Activated CD4-positive, CD25-positive, alpha-beta regulatory T cell (primary cell): ENCODE measurements around the gene PPP2R2B.
"Not testable (repeated sequence)": the region's sequence is repeated elsewhere in the genome, so short reads cannot be mapped to it uniquely, and the experiment has no call there.

Experiments used
- DNase-seq, 4 experiments: peaks; one replicate each; lab custom pipeline; 2025; lab: John Stamatoyannopoulos, UW

Gene PPP2R2B

GRCh38 chr5:146652547-146652946 is 226.0 kb downstream of the PPP2R2B start:
- DNase-seq = no peak

- DNase-seq = no peak
Measured at GRCh38 chr5:146647656-146648199, 230.8 kb downstream of the PPP2R2B start.

DNA sequence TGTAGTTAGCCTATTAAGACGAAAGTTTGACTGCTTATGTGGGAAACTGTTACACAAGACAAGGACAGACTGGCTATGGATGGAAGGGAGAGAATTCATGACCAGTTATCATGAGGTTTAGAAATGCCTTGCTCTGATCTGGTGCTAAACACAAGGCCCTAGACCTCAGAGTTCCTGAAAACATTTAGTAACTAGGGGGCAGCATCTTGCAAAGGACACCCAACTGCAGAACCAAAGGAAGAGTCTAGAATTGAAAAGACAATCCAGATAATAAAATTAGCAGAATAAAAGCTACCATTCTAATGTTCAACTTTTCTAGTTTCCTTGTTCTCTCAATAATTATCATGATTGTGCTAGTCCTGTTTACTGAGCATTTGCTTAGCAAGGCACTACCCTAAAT is 232.1 kb downstream of the PPP2R2B start:
- DNase-seq = no peak

GRCh38 chr5:146645342-146645741 is 233.2 kb downstream of the PPP2R2B start:
- no peak for DNase-seq

DNA sequence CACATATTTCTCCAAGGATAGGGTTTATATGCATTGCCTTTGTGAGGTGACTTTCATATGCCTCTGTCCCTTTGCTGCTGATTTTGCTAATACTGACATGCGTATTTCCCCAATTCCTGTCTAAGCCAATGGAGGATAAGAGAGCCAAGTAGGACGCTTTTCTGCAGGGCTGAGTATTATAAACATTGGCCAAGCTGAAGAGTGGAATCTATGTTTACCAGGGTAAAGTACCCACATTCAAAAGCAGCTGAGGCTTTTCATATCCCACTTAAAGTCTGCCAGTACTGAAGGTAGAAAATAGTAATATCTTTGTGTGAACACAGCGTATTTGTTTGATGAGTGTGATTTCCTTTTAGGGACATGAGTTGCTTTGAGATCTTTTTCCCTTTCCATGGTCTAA is 233.7 kb downstream of the PPP2R2B start:
- no peak for DNase-seq

GRCh38 chr5:146643776-146644175 is 234.8 kb downstream of the PPP2R2B start:
- no peak for DNase-seq

DNA sequence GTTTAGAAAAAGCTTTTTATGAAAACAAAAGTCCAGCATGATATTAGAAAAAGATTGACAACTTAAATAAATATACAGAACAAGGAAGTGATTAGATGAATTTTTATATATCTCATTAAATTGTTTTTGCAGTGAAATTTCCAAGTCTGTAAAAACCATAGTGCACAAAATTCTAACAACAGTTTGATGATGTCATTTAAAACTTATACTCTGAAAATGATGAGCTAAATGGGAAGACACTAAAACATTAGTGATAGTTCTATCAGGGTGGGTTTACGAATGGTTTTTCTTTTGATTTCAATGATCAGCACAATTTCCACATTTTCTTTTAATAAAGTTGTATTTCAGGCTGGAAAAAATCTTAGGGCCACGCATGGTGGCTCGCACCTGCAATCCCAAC is 236.1 kb downstream of the PPP2R2B start:
- no peak for DNase-seq

DNA sequence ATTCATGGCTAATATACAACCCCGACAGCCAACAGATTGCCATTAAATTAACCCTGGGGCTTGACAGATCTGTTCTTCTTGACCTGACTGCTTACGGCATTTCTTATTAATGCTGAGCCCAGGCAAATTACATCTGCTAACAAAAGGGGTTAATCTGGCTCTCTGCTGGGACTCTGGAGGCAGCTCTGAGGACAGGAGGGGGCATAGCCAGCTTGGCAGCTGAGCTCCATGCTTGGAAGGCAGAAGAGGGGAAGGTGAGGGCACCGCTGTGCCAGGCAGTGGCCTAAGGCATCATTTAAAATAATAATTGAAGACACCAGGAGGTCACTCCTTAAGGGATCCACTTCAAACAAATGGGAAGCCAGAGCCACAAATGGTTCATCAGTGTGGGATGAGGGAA is 236.6 kb downstream of the PPP2R2B start:
- DNase-seq = no peak

DNA sequence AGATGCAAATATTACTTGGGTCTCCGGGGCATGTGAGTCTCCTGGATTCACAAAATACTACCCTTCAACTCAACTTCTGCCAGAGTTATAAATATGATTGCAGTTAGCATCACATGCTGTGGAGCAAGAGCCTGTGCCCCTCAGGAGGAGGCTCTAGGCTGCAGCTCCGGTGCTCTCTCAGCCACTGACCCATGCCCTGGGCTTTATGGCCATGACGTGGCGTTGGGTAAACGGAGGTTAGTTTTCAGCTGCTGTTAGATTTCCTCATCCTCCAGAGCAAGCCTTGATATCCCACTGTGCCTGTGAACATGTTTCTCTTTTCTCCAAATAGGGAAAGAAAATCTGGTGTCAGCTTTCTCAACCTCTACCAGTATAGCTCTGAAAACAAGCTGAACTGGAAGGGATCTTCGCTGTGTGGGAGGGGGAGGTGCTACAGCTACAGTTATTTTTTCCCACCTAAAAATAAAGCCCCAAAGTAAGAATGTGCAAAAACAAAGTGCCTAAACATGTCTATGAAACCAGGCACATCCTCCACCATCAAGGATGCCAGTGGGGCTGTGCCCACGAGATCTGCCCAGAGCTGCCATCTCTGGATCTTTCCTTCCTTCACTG is 238.2 kb downstream of the PPP2R2B start:
- no peak for DNase-seq

DNA sequence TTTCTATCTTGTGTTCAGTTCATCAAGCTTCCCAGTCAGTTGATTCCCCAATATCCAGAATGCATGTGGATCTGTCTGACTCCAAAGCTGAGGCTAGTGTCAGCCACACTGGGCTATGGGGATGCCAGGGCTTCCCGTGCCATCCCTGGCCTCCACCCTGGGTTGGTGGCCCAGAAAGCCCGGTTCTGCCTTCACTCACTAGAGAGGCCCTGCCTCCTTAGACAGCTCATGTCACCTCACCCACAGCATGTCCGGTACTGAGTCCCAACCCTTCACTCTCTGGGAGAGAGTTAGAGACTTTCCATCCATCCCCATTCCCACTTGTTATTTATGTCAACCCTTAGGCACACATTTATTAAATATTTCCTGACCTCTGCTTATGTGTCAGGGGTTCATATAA is 243.1 kb downstream of the PPP2R2B start:
- no peak for DNase-seq

DNA sequence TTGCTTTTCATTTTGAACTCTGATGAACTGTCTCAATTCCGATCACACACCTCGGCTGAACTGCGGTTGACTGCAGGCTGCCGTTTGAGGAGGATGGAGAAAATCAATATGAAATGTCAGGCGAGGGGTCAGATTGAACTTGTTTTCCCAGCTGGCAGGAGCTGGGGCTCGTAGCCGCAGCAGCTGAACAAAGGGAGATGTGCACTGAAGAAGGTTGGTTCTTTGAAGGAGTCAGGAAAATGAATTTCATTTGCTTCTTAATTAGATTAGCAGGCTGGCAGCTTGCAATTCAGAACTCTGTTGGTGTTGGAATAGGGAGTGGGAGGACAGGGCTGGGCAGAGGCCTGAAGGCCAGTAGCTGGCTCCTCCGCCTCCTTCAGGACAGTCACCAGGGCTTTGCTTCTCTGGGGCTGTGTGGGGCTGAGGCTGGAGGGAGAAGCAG is 245.2 kb downstream of the PPP2R2B start:
- DNase-seq = no peak

DNA sequence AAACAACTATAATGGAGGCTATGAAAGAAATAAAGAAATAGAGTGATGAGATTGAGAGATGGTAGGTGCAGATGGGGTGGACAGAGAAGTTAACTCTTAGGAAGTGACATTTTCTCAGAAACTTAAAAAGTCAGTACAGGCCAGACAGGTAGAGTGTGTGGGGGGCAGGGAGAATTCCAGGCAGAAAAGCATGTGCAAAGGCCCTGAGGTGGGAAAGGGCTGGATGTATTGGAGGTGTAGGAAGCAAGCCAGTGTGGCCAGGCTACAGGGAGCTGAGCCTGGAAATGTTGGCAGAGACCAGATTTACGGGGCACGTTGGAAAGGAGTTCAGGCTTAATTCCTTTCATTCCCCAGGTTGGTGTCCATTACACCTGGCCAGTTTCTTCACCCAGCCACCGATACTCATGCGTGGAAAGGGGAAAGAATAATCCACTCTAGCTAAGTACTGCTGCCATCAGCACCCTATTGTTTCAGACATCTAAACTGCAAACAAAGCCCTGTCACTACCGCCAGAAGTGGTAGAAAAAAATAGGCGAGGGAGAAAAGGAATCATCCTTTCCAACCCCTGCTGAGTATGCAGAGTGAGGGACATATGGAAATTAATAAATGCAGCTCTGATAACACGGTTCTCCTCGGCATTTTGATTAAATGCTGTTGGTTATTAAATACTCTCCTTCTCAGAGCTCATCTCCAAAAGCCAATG is 245.8 kb downstream of the PPP2R2B start:
- no peak for DNase-seq

DNA sequence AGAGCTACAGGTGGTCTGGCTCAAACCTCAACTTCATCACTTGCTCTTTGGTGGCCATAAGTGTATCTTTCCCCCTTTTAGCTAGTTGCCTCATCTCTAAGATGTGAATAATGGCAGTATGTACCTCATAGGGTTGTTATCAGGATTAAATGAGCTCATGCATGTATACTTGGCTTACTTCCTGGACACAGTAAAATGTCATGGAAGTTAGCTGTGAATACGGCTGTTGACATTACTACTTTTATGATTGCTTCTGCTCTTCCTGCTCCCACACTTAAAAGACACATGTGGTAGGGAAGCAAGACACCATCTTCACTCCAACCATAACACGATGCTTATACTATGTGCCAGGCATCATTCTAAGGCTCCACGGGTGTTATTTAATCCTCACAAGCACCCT is 248.1 kb downstream of the PPP2R2B start:
- DNase-seq = no peak

DNA sequence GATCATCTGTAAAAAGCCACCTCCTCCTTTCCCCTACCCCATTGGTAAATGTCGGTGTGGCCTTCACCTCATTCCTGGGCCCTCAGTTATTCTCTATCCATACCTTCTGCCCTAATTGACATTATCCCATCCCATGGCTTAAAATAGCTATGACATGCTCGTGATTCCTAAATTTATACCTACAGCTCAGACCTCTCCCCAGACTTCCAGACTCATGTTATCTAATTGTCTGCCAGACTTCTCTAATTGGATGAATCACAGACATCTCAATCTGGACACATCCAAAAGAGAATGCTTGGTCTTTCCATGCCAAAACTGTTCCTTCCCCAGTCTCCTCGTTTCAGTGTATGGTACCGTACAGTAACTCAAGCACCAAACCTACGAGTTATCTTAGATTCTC is 249.6 kb downstream of the PPP2R2B start:
- DNase-seq = no peak

GRCh38 chr5:146626936-146627335 is 251.6 kb downstream of the PPP2R2B start:
- no peak for DNase-seq

DNA sequence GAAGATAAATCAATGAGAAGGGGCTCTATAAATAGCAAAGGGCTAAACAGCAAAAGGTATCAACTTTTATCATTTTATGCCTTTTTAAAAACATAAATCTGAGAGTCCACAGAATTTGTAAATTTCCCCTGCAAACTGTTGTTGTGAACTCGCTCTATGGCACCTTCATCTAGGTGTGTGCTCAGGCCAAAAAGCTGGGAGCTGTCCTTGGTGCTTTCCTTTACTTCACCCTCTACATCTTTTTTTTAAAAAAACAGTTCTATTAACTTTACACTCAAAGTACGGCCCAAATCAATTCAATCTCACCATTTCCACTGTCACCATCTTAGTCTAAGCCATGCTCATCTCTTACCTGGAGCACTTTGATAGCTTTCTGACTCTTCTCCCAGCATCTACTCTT is 254.4 kb downstream of the PPP2R2B start:
- no peak for DNase-seq

- DNase-seq = no peak
Measured at GRCh38 chr5:146623666-146624065, 254.9 kb downstream of the PPP2R2B start.

- DNase-seq = no peak
Measured at GRCh38 chr5:146623009-146623408, 255.5 kb downstream of the PPP2R2B start.

DNA sequence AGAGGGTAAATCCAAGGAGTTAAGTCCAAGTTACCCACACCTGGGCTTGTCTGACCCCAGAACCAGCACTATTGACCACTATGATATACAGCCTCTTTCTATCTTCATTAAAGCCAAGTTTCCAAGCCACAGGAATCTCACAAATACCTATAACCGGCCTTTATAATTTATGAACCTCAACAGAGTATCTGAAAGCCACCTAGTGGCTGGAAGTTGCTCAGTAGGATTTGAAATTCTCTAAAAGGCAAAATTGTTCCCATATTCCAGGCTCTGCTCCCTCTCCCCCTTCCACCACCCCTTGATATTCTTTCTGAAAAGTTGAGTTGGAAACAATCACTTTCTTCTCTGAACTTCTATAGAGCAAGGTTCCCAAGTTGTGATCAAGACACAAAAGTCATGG is 256.2 kb downstream of the PPP2R2B start:
- DNase-seq = no peak

- no peak for DNase-seq
Measured at GRCh38 chr5:146620669-146621051, 257.9 kb downstream of the PPP2R2B start.

DNA sequence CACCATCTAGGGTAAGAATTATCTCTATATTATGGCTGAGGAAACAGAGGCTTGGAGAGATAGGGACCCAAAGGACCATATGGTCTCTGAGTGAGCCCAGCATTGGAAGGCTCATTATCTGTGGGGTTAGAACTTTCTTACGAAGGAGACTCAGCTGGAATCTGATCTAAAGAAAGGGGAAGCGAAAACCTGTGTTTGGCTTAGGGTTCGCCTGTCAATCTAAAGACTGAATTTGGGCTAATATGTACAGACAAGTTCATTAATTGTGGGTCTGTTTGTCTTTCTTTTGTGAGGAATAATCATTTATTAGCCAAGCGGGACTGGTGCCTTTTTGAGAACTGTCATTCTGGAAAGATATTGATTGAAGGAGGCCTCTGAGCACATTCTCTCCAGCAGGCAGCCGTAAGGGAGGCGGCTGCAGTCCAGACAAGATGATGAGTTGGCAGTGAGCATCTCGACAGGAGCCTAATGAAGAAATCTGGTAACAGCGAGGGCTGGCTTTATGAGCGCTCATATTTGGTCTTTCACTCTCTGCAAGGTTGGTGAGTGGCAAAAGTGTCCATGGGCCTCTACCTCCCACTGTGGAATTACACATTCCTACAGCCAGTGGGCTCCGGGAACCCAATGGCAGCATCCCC is 258.4 kb downstream of the PPP2R2B start:
- no peak for DNase-seq

DNA sequence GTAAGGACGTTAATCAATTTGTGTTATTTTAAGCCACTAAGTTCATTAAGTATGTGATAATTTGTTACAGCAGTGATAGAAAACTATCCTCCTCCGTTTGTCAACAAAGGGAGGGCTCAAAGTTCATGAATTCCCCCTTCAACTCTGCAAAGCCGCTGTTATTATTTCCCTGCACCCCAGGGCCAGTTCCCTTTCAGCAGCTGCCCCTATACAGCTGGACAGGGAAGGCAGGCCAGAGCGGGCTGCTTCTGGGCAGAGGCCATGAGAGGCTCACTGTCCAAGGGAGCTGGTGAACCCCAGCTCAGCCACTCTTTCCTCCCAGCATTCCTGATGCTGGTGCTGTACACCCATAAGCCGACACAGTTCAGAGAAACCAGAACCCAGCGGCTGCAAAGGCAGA is 260.1 kb downstream of the PPP2R2B start:
- DNase-seq = no peak

DNA sequence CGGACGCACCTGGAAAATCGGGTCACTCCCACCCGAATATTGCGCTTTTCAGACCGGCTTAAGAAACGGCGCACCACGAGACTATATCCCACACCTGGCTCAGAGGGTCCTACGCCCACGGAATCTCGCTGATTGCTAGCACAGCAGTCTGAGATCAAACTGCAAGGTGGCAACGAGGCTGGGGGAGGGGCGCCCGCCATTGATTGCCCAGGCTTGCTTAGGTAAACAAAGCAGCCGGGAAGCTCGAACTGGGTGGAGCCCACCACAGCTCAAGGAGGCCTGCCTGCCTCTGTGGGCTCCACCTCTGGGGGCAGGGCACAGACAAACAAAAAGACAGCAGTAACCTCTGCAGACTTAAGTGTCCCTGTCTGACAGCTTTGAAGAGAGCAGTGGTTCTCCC is 268.8 kb downstream of the PPP2R2B start:
- not testable (repeated sequence) for DNase-seq
